A549 (cell line): ENCODE data around the gene NOTCH4. TPM values are rescaled to one million over a fixed set of nuclear protein-coding genes. Genes with fewer than 3 reads are reported as not detected.

Source experiments
- ATAC-seq, 2 experiments: fragments of 200-7000 bp in 1 of 2; fragments of >200 bp in 1 of 2; cut with Nextera tagmentation in 1 of 2; cut with Tn5 transposase in 1 of 2; 3 replicates each; pipeline versions ENCODE4 v1.8.0 to v1.9.1; 2018 to 2020; ENCODE audit warnings: mild to moderate bottlenecking in 1 of 2, moderate library complexity in 1 of 2
- CTCF ChIA-PET: fragments of 300-600 bp; sonication (Branson Sonifier 250); formaldehyde crosslinking; extraction: SDS; loops from one replicate; lab custom pipeline; 2021; ENCODE audit warnings: antibody characterized with exemption, inconsistent platforms; lab: Yijun Ruan, JAX
- POLR2A ChIA-PET: fragments of 350-600 bp; formaldehyde crosslinking; extraction: SDS; loops from one replicate; lab custom pipeline; 2021; ENCODE audit warnings: antibody characterized with exemption, inconsistent platforms; lab: Yijun Ruan, JAX
- DNase-seq, 2 experiments: peaks; one replicate each; pipeline versions ENCODE4 v3.0.0 to v3.0.0-alpha.2; 2011 to 2016; ENCODE audit warnings: low read depth in 1 of 2, low spot score in 1 of 2
- FAIRE-seq: peaks from 2 replicates; lab custom pipeline; 2011; peaks lifted over from hg19 to GRCh38; lab: Jason Lieb, UNC
- H3K27ac ChIP-seq, 2 experiments: fragments of >200 bp; sonication (Bioruptor Twin); formaldehyde crosslinking; 3 replicates each; pipeline ENCODE4 v1.5.1; 2016 to 2017
- H3K4me1 ChIP-seq: fragments of >200 bp; sonication (Bioruptor Twin); formaldehyde crosslinking; 3 replicates; pipeline ENCODE4 v1.6.1; 2016
- H3K4me2 ChIP-seq: fragments of >200 bp; sonication (Bioruptor Twin); formaldehyde crosslinking; 3 replicates; pipeline ENCODE4 v1.6.1; 2016
- H3K4me3 ChIP-seq: fragments of >200 bp; sonication (Bioruptor Twin); formaldehyde crosslinking; 3 replicates; pipeline ENCODE4 v1.5.1; 2016
- H3K9me3 ChIP-seq: fragments of >200 bp; sonication (Bioruptor Twin); formaldehyde crosslinking; 3 replicates; pipeline ENCODE4 v1.6.1; 2016
- CBX2 ChIP-seq: fragments of 200-600 bp; sonication (generic); IDR thresholded peaks from 2 replicates; pipeline ENCODE4 v1.6.1; 2016; ENCODE audit warnings: low read depth, mild to moderate bottlenecking, borderline replicate concordance
- CHD2 ChIP-seq: fragments of 150-350 bp; IDR thresholded peaks from 2 replicates; pipeline ENCODE4 v1.6.1; 2014; ENCODE audit warnings: low read length; ENCODE audit not compliant: partially characterized antibody
- E2F6 ChIP-seq: IDR thresholded peaks from 2 replicates; pipeline ENCODE4 v1.6.1; 2012; ENCODE audit warnings: low read depth, borderline replicate concordance
- EHF ChIP-seq: fragments of 250-450 bp; sonication (Bioruptor Pico); IDR thresholded peaks from 2 replicates; pipeline ENCODE4 v1.5.0; 2020; ENCODE audit warnings: mild to moderate bottlenecking
- EHMT2 ChIP-seq: fragments of 200-600 bp; sonication (generic); IDR thresholded peaks from 2 replicates; pipeline ENCODE4 v1.6.1; 2016; ENCODE audit warnings: antibody characterized with exemption, low read depth, mild to moderate bottlenecking, moderate library complexity
- FOSB ChIP-seq: fragments of 250-450 bp; sonication (Bioruptor Pico); IDR thresholded peaks from 2 replicates; pipeline ENCODE4 v1.5.0; 2020; ENCODE audit warnings: mild to moderate bottlenecking, moderate library complexity
- FOSL2 ChIP-seq, 2 experiments: fragments of 450-650 bp in 1 of 2; fragments of >200 bp in 1 of 2; sonication (Bioruptor Twin) in 1 of 2; formaldehyde crosslinking; IDR thresholded peaks; 2 replicates each; pipeline versions ENCODE4 v1.5.0 to v1.6.1; 2016 to 2020; ENCODE audit warnings: mild to moderate bottlenecking in 1 of 2, moderate library complexity in 1 of 2
- HDAC2 ChIP-seq: fragments of 200-600 bp; sonication (generic); IDR thresholded peaks from 2 replicates; pipeline ENCODE4 v1.6.1; 2016
- HEYL ChIP-seq: fragments of 250-450 bp; sonication (Bioruptor Pico); IDR thresholded peaks from 2 replicates; pipeline ENCODE4 v1.8.0; 2021; ENCODE audit warnings: mild to moderate bottlenecking, moderate library complexity
- HOXA7 ChIP-seq: fragments of 250-450 bp; sonication (Bioruptor Pico); IDR thresholded peaks from 2 replicates; pipeline ENCODE4 v1.5.0; 2020; ENCODE audit warnings: mild to moderate bottlenecking, moderate library complexity
- HOXB13 ChIP-seq: fragments of 250-450 bp; sonication (Bioruptor Pico); IDR thresholded peaks from 2 replicates; pipeline ENCODE4 v1.5.0; 2020; ENCODE audit warnings: low read depth, mild to moderate bottlenecking, moderate library complexity
- JUNB ChIP-seq: fragments of >200 bp; sonication (Bioruptor Twin); formaldehyde crosslinking; IDR thresholded peaks from 2 replicates; pipeline ENCODE4 v1.6.1; 2016
- MAFK ChIP-seq: fragments of 450-650 bp; IDR thresholded peaks from 2 replicates; pipeline ENCODE4 v1.6.1; 2014; ENCODE audit not compliant: partially characterized antibody
- MAZ ChIP-seq: fragments of 150-350 bp; IDR thresholded peaks from 2 replicates; pipeline ENCODE4 v1.6.1; 2014; ENCODE audit warnings: antibody characterized with exemption, low read depth, low read length, borderline replicate concordance
- NPAS2 ChIP-seq: fragments of 250-450 bp; sonication (Bioruptor Pico); IDR thresholded peaks from 2 replicates; pipeline ENCODE4 v1.8.0; 2022; ENCODE audit warnings: mild to moderate bottlenecking, moderate library complexity, borderline replicate concordance
- RAD21 ChIP-seq, 2 experiments: fragments of >200 bp in 1 of 2; sonication (Bioruptor Twin) in 1 of 2; formaldehyde crosslinking in 1 of 2; IDR thresholded peaks in 1 of 2; conservative IDR thresholded peaks in 1 of 2; 2 replicates in 1 of 2; 3 replicates in 1 of 2; pipeline ENCODE4 v1.6.1; 2012 to 2018; ENCODE audit warnings: inconsistent platforms in 1 of 2
- RARB ChIP-seq: fragments of 250-450 bp; sonication (Bioruptor Pico); IDR thresholded peaks from 2 replicates; pipeline ENCODE4 v1.8.0; 2021; ENCODE audit warnings: mild to moderate bottlenecking, moderate library complexity
- RNF2 ChIP-seq: fragments of 200-600 bp; sonication (generic); IDR thresholded peaks from 2 replicates; pipeline ENCODE4 v1.6.1; 2016; ENCODE audit warnings: low read depth, mild to moderate bottlenecking, antibody characterized with exemption, moderate library complexity, borderline replicate concordance
- TFCP2L1 ChIP-seq: fragments of 250-450 bp; sonication (Bioruptor Pico); IDR thresholded peaks from 2 replicates; pipeline ENCODE4 v1.5.0; 2021; ENCODE audit warnings: mild to moderate bottlenecking
- USF2 ChIP-seq: fragments of 450-650 bp; IDR thresholded peaks from 2 replicates; pipeline ENCODE4 v1.6.1; 2014; ENCODE audit warnings: antibody characterized with exemption
- ZC3H11A ChIP-seq: fragments of 450-650 bp; IDR thresholded peaks from 2 replicates; pipeline ENCODE4 v1.6.1; 2014; ENCODE audit warnings: antibody characterized with exemption, mild to moderate bottlenecking
- ZNF302 ChIP-seq: fragments of 250-450 bp; sonication (Bioruptor Pico); IDR thresholded peaks from 2 replicates; pipeline ENCODE4 v1.9.0; 2021; ENCODE audit warnings: inconsistent platforms, mild to moderate bottlenecking, moderate library complexity
- WGBS: methylation state at CpG from one replicate; pipeline ENCODE4 v1.1.6; 2017; ENCODE audit errors: missing lambda C conversion rate; 5-methylcytosine and 5-hydroxymethylcytosine counted together
- polyA plus RNA-seq, 4 experiments: library from polyadenylated mRNA; depleted of rRNA in 3 of 4; stranded (reverse); fragments of >200 nt; fragmentation: RNase III in 1 of 4; extraction: RNeasy Plus Mini Kit Qiagen cat#74134 plus additional on column Dnase treatment in 1 of 4; gene quantifications; 2 replicates in 3 of 4; 3 replicates in 1 of 4; pipeline ENCODE4 v1.2.3, GENCODE V29; 2011 to 2017
- TF ChIP-seq, protein P1 (sequence below): IDR thresholded peaks from 2 replicates; pipeline ENCODE4 v1.6.1; 2012
- TF ChIP-seq, protein P2 (sequence below): fragments of 250-450 bp; sonication (Bioruptor Pico); IDR thresholded peaks from 2 replicates; pipeline ENCODE4 v1.5.0; 2020; ENCODE audit warnings: low read depth, mild to moderate bottlenecking, moderate library complexity

The NOTCH4 gene
- polyA plus RNA-seq, 2 of the 4 experiments (the other 2 are of a cell fraction), result 0.32 to 0.70 TPM

DNA sequence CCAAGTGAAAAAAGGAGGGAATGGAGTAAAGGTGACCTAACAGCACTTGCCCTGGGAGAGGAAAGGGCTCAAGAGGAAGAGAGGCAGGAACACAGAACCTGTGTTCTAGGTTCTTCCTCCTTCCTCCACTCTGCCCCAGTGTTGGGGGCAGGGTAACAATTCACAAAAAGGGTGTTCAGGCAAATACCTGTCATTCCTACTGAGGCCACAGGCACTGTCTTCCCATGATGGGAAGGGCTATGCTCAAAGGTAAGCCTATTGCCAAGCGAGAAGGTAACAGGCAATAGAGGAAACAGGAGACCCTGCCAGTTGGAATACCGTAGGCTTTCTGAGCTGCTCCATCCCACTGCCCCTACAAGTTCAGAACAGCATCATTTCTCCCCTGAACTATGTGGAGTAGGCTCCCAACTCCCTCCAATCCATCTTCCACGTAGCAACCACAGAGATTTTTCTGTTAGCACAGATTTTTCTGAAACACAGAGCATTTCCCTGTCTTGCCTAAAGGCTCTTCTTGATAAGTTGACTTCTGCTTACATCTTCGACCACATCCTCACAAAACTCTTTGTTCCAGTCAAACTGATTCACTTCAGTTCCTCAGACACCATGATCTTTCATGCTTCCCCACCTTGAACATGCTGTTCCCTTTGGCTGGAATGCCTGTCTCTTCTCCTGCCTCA is 50.7 kb downstream of the NOTCH4 start (continued):
- no peak for TF ChIP-seq CHD2
- no peak for TF ChIP-seq RARB (CRISPR knock-in tag)
- no peak for TF ChIP-seq JUNB
- TF ChIP-seq E2F6, result no peak
- TF ChIP-seq HOXB13 (CRISPR knock-in tag), result no peak
- TF ChIP-seq ZC3H11A, result no peak
- TF ChIP-seq, protein P1, sequence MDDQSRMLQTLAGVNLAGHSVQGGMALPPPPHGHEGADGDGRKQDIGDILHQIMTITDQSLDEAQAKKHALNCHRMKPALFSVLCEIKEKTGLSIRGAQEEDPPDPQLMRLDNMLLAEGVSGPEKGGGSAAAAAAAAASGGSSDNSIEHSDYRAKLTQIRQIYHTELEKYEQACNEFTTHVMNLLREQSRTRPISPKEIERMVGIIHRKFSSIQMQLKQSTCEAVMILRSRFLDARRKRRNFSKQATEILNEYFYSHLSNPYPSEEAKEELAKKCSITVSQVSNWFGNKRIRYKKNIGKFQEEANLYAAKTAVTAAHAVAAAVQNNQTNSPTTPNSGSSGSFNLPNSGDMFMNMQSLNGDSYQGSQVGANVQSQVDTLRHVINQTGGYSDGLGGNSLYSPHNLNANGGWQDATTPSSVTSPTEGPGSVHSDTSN, result no peak
- TF ChIP-seq USF2, result no peak

GRCh38 chr6:32171234-32171633 is 52.6 kb downstream of the NOTCH4 start:
- ATAC-seq (no peak), DNase-seq (no peak), FAIRE-seq (no peak)
- Histone ChIP-seq H3K4me2 (no peak overlapping the region), H3K27ac (no peak overlapping the region), H3K9me3 (no peaks in the 10 kb centered on the region), H3K4me1 (peaks cover 9% of the 10 kb centered on the region; the same call in 2 of the 3 replicates), H3K4me3 (no peak overlapping the region)
- ChIA-PET CTCF (interaction anchor here (1.1 kb wide), 1 partner anchor 52 kb away, joined by 5 read pairs; no protein-coding TSS in a partner anchor), POLR2A (no interaction called here)
- TF ChIP-seq NPAS2 (CRISPR knock-in tag), result no peak
- TF ChIP-seq MAZ, result no peak
- no peak for TF ChIP-seq ZNF302 (CRISPR knock-in tag)
- TF ChIP-seq HDAC2, result no peak
- TF ChIP-seq TFCP2L1 (CRISPR knock-in tag), result no peak
- no peak for TF ChIP-seq RNF2
- 93% methylated on average over 6 of the region's 6 CpGs for WGBS

DNA sequence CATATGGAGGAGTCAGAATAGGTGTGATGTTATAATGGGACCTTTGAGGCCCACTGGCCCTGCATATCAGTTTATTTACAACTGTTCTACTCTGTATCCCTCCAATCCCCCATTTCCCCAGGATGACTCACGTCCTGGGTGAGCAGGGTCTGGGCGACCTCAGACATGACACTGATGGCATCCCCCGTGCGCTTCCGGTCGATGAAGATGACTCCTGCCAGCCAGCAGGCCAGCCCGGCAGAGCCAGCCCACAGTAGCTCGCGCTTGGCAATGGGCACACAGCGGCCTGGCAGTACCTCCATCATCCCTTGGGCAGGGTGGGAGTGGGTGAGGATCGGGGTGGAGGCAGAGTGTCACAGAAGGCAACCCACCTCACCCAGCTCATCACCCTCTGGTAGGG is 53.6 kb downstream of the NOTCH4 start:
- no peak for DNase-seq
- POLR2A ChIA-PET, result no interaction called here
- Histone ChIP-seq H3K4me1 (peaks cover 9% of the 10 kb centered on the region; the same call in 2 of the 3 replicates), H3K4me3 (no peak overlapping the region), H3K4me2 (no peak overlapping the region), H3K9me3 (no peaks in the 10 kb centered on the region), H3K27ac (no peak overlapping the region)
- 85% methylated on average over 4 of the region's 11 CpGs for WGBS
- FAIRE-seq, result no peak
- TF ChIP-seq MAFK, result no peak
- TF ChIP-seq FOSB (CRISPR knock-in tag), result no peak
- TF ChIP-seq RAD21 (conservative IDR thresholded peaks at IDR 0.05 in 1 of 2, IDR thresholded peaks at IDR 0.05 in 1 of 2), result no peak
- no peak for TF ChIP-seq FOSL2 (IDR thresholded peaks at IDR 0.05)
- TF ChIP-seq FOSL2 (CRISPR knock-in tag; IDR thresholded peaks at IDR 0.05), result no peak
- no peak for TF ChIP-seq HEYL (CRISPR knock-in tag)
- no peak for TF ChIP-seq CBX2
- TF ChIP-seq, protein P2, sequence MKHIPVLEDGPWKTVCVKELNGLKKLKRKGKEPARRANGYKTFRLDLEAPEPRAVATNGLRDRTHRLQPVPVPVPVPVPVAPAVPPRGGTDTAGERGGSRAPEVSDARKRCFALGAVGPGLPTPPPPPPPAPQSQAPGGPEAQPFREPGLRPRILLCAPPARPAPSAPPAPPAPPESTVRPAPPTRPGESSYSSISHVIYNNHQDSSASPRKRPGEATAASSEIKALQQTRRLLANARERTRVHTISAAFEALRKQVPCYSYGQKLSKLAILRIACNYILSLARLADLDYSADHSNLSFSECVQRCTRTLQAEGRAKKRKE (CRISPR knock-in tag), result no peak
- TF ChIP-seq EHMT2, result no peak
- TF ChIP-seq EHF (CRISPR knock-in tag), result no peak
- TF ChIP-seq HOXA7, result no peak
- TF ChIP-seq RARB (CRISPR knock-in tag), result no peak
- CTCF ChIA-PET, result interaction anchor here (1.1 kb wide), 1 partner anchor 51 kb away, joined by 5 read pairs; no protein-coding TSS in a partner anchor
- no peak for ATAC-seq
